GM15510 (cell line): ENCODE measurements around the gene IFNL2.
"Not testable (repeated sequence)": the region's sequence is repeated elsewhere in the genome, so short reads cannot be mapped to it uniquely, and the experiment has no call there.

ENCODE experiments used
- POLR2A ChIP-seq: IDR thresholded peaks from 3 replicates; pipeline ENCODE4 v1.6.1; 2011; ENCODE audit warnings: borderline replicate concordance; ENCODE audit not compliant: insufficient read length; ENCODE audit errors: extremely low read depth

Gene IFNL2

DNA sequence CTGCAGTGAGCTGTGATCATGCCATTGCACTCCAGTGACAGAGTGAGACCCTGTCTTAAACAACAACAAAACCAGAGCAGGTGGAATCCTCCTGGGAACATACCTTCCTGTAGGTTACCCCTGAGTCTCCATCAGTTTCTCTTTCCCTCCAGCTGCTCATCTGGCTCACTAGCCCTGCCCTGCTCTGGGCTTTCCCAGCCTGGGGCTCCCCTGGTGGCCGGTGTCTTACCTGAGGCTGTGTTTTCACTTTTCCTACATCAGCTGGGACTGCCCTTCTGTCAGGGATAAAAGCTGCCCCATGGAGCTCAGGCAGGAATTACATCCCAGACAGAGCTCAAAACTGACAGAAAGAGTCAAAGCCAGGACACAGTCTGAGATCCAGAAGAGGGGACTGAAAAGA is at the start of gene IFNL2:
TSS of gene IFNL2 (plus strand) at position 312 of the 400 bp plus-strand sequence. CDS start 173 bp downstream, outside the sequence.
- not testable (repeated sequence) for TF ChIP-seq POLR2A

DNA sequence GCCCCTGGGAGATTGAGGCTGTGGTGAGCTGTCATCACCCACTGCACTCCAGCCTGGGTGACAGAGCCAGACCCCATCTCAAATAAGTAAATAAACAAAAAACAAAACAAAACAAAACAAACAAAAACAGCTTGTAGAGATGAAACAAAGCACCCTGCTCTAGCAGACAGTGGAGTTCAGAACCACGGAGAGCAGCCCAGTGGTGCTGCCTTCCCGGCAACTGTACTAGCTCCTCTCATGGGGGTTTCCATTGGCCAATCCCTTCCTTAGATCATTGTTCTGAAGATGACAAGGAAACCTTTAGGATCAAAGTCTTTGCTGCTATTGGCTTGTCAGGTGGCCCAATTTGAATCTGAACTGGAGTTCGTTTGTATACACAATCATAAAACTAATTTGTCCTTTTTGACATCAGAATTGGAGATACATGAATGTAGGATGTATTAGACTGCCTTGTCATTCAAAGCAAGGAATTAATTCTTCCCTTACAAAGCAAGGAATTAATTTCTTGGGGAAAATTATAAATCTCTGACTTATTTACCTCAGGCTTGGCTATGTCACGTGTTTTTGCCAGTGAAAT is 44.4 kb upstream of the IFNL2 start:
- TF ChIP-seq POLR2A, result no peak

DNA sequence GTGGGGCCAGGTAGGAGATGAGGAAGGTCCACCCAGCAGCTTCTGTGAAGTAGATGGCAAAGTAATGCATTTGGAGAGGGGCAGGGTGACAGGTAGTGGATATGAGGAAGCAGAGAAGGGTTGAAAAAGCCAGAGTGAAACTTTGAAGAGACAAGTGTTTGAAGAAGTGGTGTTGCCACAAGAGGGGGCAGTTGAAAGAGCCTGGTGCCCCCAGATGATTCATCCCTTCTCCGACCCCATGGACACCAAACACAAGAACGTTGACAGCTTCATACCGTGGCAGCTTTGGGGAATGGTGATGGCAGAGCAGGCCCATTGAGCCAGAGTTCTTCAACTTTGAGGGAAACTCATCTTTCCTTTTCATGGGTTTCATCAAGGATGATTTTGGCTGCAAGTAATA is 43.3 kb upstream of the IFNL2 start:
- TF ChIP-seq POLR2A, result no peak

DNA sequence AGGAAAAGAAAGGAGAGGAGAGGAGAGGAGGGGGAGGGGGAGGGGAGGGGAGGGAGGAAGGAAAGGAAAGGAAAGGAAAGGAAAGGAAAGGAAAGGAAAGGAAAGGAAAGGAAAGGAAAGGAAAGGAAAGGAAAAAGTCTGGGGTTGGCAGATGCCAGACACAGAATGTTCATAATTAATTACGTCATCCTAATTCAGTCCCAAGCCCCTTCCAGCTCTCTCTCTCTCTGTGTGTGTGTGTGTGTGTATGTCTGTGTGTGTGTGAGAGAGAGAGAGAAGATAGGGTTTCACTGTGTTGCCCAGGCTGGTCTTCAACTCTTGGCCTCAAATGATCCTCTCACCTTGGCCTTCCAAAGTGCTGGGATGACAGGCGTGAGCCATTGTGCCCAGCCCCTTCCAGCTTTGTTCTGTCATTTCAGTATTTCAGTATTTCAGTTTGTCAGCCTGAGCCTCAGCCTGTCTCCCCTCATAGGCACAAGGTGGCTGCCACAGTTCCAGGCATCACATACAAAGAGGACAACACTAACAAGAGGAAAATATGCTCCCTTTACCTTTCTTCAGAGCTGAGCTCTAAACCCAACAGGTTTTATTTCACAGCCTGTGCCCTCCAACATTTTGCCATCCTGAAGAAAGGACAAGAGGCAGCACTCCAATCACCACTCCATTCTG is 38.0 kb upstream of the IFNL2 start:
- TF ChIP-seq POLR2A, result no peak

DNA sequence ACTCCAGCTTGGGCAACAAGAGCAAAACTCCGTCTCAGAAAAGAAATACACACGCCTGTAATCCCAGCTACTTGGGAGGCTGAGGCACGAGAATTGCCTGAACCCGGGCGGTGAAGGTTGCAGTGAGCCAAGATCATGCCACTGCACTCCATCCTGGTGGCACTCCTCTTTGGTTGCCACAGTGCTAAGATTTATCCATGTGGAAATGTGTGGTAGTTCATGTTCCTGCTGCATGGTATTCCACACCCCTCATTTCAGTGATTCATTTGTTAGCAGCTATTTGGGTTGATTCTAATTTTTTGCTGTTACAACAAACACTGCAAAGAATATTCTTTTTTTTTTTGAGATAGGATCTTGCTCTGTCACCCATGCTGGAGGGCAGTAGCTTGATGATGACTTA is 35.5 kb upstream of the IFNL2 start:
- no peak for TF ChIP-seq POLR2A

DNA sequence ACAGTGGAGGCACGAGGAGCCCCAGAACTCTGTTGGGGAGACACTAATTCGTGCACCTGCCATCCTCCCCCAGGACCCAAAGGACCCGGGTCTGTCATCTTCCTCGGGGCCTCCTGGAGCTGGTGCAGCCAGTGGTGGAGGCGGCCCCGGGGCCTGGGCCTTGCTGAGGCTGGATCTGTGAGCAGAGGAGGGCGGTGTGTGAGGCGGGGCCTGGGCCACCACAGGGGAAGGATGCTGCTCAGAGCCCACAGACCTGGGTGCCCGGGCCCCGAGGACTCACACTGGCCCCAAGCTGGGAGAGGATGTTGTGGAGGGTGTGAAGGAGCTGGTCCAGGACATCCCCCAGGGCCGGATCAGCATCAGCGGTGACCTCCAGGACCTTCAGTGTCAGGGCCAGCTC is 31.7 kb upstream of the IFNL2 start:
- TF ChIP-seq POLR2A, result no peak

DNA sequence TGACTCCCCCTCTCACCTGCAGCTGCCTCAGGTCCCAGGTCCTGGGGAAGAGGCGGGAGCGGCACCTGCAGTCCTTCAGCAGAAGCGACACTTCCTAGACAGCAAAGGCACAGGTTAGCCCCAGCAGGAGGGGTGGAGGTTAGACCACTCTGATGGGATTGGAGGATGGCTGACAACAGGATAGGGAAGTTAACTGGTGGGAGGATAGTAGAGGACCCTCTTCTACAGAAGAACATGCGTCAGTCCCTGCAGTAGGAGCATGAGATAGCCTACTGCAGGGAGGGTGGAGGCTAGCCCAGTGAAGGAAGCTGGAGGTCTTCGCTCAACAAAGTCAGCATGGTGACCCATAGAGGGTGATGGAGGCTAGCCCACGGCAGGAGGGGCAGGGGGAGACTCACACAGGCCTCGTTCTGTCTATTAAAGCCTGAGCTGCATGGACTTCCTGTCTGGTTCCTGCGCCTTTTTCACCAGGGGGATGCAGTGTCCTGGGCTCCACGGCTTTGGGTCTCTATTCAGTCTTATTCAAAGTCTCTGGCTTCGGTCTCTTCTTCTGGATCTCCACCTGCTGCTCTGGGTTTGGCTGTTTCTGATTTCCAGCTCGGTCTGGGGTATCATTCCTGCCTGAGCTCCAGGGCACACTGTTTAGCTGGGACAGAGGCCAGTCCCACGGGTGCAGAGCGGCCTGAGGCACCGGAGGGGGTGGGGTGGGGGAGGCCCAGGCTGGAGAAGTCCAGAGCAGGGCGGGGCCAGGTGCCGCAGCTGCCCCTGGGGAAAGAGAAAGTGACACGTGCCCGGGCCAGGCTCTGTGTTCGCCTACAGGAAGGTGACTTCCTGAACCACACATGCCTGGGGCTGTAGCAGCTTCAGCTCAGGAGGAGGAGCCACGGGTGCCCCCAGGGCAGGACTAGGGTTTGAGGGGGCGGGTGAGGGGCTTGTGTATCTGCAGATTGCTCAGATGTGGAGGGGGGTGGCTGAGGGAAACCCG is 30.7 kb upstream of the IFNL2 start:
- peak; percentile 31 for TF ChIP-seq POLR2A

DNA sequence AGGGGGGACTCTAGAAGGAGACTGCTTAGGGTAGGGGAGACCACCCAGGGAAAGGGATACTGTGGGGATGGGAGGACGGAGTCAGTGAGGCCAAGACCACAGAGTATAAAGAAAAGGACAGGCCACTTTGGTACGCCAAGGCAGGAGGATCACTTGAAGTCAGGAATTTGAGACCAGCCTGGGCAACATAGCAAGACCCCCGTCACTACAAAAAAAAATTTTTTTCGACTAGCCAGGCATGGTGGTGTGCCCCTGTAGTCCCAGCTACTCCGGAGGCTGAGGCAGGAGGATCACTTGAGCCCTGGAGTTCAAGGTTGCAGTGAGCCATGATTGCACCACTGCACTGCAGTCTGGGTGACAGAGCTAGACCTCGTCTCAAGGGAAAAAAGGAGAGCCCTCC is 30.0 kb upstream of the IFNL2 start:
- no peak for TF ChIP-seq POLR2A

DNA sequence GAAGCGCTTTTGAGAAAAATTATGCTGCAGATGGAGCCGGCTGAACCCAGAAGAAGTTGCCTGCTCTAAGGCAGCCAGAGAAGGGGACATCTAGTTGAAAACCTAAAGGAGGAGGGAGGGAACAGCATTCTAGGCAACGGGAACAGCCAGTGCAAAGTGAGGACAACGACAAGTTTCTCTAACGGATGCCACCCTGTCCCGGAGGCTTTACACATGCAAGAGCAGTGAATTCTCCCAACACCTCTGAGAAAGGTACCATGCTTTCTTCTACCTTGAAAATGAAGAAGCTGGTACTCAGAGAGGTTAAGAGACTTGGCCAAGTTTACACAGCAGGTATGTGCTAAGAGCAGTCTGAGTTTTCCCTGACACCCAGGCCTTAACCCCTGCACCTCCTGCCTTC is 29.3 kb upstream of the IFNL2 start:
- TF ChIP-seq POLR2A, result no peak

DNA sequence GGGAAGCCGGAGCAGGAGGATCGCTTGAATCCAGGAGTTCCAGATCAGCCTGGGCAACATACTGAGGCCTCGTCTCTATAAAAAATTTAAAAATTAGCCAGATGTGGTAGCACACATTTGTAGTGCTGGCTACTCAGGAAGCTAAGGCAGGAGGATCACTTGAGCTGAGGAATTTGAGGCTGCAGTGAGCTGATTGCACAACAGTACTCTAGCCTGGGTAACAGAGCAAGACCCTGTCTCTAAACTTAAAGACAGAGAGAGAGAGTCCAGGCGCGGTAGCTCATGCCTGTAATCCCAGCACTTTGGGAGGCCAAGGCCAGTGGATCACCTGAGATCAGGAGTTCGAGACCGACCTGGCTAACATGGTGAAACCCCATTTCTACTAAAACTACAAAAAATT is 27.8 kb upstream of the IFNL2 start:
- TF ChIP-seq POLR2A, result no peak

DNA sequence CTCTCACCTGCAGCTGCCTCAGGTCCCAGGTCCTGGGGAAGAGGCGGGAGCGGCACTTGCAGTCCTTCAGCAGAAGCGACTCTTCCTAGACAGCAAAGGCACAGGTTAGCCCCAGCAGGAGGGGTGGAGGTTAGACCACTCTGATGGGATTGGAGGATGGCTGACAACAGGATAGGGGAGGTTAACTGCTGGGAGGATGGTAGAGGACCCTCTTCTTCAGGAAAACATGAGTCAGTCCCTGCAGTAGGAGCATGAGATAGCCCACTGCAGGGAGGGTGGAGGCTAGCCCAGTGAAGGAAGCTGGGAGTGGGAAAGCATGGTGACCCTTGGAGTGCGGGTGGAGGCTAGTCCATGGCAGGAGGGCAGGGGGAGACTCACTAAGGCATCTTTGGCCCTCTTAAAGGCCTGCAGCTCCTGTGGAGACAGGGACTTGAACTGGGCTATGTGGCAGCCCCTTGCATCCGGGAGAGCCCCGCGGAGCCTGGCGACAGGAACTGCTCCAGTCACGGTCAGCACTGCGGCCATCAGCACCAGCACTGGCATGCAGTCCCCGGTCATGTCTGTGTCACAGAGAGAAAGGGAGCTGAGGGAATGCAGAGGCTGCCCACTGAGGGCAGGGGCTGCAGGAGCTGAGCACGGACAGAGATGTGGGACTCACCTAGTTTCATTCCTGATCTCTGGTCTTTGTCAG is 23.6 kb upstream of the IFNL2 start, which contains the start of gene IFNL3:
TSS of gene IFNL3 (minus strand) at position 597 of the 691 bp plus-strand sequence. CDS start at position 558, 39 bp downstream.
- TF ChIP-seq POLR2A, result not testable (repeated sequence)

DNA sequence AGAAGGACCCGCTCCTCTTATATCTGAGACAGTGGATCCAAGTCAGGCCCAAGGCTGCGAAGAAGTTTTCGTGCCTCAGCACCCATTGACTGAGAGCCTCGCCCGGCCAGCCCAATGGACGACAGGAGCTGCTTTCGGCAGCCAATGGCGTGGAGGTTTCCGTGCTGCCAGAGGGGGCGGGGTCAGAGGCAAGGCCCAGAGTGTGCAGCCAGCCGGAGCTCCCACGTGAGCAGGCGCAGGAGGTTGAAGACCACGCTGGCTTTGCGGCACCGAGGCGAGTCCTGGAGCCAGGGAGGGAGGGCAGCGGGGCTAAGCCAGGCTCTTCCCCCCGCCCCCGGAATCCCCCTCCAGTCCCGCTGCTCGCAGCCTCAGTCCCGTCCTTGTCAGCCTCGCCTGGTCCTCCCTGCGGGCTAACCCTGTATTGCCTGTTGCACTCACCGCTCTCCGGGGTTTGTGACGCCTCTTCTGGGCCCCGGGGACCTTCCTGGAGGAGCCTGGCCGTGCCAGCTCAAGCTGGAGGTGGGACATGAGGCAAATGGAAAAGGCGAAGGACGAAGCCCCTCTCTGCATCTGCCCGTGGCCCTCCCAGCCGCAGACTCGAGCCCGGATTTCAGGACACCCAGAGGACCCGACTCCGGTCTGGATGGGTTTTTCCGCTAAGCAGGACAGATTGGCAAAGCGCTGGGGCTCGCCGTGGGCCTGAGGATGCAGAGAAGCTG is 21.1 kb upstream of the IFNL2 start:
- TF ChIP-seq POLR2A, result no peak

DNA sequence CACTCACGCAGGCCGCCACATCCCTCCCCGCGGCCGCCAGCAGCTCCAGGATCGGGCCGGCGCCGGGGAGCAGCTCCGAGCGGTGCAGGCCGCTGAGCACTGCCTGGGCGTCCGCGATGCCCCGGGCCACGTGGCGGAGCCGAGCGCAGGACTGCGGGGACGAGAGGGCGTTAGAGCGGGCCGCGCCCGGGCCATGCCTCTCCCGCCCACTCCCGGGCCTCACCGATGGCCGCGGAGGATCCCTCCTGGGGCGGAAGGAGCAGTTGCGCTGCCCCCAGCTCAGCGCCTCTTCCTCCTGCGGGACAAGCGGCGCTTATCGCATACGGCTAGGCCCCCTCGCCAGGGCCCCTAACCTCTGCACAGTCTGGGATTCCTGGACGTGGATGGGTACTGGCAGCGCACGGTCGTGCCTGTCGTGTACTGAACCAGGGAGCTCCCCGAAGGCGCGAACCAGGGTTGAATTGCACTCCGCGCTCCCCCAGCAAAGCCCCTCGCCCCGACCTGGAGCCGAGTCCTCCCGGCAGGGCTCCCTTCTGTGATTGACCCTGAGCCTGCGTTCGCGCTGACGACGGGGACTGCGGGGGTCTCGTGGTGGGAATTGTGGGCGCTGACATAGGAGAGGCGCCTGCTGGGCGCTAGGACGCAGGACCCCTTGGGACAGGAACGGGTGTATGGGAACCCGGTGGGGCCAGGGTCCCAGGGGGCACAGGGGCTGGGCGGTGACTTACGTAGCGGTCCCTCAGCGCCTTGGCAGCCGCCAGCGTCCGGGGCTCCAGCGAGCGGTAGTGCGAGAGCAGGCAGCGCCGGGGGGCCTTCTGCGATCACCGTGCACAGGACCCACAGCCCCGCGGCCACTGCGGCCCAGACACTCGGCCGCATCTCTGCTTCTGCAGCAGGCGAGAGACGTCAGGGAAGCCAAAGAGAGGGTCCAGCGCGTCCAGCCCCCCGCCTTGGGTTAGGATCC is 20.2 kb upstream of the IFNL2 start:
- no peak for TF ChIP-seq POLR2A
